HL-60 (cell line): ENCODE measurements around the gene ST3GAL4.

Source experiments
- DNase-seq, 2 experiments: peaks; one replicate each; pipeline ENCODE4 v3.0.0-alpha.2; 2010 to 2020; ENCODE audit warnings: low read depth in 1 of 2, low spot score in 1 of 2
- H3K27ac ChIP-seq: fragments of 250-450 bp; sonication (Bioruptor Pico); replicated peaks from 2 replicates; pipeline ENCODE4 v1.5.1; 2020; ENCODE audit warnings: mild to moderate bottlenecking, moderate library complexity
- H3K27me3 ChIP-seq: fragments of 250-450 bp; sonication (Bioruptor Pico); 2 replicates; pipeline ENCODE4 v1.5.1; 2021; ENCODE audit warnings: mild to moderate bottlenecking, moderate library complexity; ENCODE audit not compliant: insufficient read depth, poor library complexity, severe bottlenecking
- H3K4me3 ChIP-seq: replicated peaks from 2 replicates; pipeline ENCODE4 v1.5.1; 2011; ENCODE audit warnings: mild to moderate bottlenecking, control low read depth, low read length; ENCODE audit not compliant: insufficient read depth
- CTCF ChIP-seq: IDR thresholded peaks from one replicate; pipeline ENCODE4 v1.5.1; 2011; ENCODE audit warnings: low read length, control low read depth, inconsistent platforms; ENCODE audit not compliant: insufficient read depth
- GABPA ChIP-seq: IDR thresholded peaks from 2 replicates; pipeline ENCODE4 v1.6.1; 2012; ENCODE audit warnings: low read depth
- POLR2AphosphoS5 ChIP-seq: IDR thresholded peaks from 2 replicates; pipeline ENCODE4 v1.6.1; 2012; ENCODE audit warnings: low read depth
- REST ChIP-seq: IDR thresholded peaks from 2 replicates; pipeline ENCODE4 v1.6.1; 2012; ENCODE audit warnings: low read depth; ENCODE audit not compliant: insufficient replicate concordance
- SPI1 ChIP-seq: IDR thresholded peaks from 2 replicates; pipeline ENCODE4 v1.6.1; 2012; ENCODE audit warnings: low read depth, mild to moderate bottlenecking, borderline replicate concordance

ST3GAL4 gene

GRCh38 chr11:126456089-126456488, 100.6 kb downstream of the ST3GAL4 start:
- H3K27ac ChIP-seq, result no peak overlapping the region
- H3K4me3 ChIP-seq, result no peak overlapping the region
- no peaks in the 10 kb centered on the region for H3K27me3 ChIP-seq
- DNase-seq, result no peak
- TF ChIP-seq REST (no peak), SPI1 (no peak), CTCF (no peak), POLR2AphosphoS5 (no peak), GABPA (no peak)

DNA sequence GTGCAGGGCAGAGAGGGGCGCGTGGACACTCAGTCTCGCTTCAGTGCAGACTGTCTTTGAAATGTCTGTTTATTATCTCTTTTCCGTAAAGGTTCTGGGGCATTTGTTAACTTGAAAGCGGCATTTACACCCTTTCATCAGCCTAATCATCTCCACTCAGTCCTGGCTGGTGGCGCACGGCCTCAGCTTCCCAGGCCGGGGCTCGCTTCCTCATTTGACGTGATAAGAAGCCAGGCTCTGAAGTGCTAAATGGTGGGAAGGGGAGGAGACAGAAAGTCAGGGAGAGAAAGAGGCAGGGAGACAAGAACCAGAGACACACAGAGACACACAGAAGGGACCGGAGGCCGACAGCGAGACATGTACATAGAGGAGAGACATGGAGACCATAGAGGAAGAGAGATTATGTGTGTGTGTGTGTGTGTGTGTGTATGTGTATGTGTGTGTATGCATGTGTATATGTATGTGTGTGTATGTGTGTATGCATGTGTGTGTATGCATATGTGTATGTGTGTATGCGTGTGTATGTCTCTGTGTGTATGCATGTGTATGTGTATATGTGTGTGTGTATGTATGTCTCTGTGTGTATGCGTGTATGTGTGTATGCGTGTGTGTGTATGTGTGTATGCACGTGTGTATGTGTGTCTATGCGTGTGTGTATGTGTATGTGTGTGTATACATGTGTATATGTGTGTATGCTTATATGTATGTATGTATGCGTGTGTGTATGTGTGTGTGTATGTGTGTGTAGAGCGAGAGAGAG, 101.5 kb downstream of the ST3GAL4 start:
- Histone ChIP-seq H3K4me3 (no peak overlapping the region), H3K27me3 (no peaks in the 10 kb centered on the region), H3K27ac (no peak overlapping the region)
- TF ChIP-seq CTCF (no peak), SPI1 (peak; percentile 73; the same call in 1 of the 2 replicates), GABPA (no peak), POLR2AphosphoS5 (no peak; the same call in 1 of the 2 replicates), REST (no peak)
- DNase-seq, result peak; percentile 47 to 70

DNA sequence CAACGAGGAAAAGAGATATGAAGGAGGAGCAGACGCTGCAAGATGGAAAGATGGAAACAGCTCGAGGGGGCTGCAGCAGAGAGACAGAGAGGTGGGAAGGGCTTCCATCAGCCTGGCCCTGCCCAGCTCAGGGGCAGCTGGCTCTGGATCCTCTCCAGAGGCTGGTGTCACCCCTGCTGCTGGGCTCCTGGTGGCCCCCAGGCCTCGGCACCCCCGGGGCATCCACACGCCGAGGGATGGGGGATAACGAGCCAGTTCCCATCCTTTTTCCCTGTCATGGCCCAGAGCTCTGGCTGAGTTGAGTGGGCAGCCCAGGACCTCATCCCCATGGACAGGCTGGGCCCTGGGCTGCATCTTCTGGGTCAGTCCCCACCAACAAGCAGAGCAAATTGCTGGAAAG, 102.3 kb downstream of the ST3GAL4 start:
- Histone ChIP-seq H3K27ac (no peak overlapping the region), H3K27me3 (no peaks in the 10 kb centered on the region), H3K4me3 (no peak overlapping the region)
- TF ChIP-seq CTCF (no peak), REST (no peak), GABPA (no peak), SPI1 (no peak), POLR2AphosphoS5 (no peak)
- DNase-seq, result no peak
